Heart left ventricle (tissue), 16 donors: ENCODE measurements around the gene KSR2. TPM values are rescaled to one million over a fixed set of nuclear protein-coding genes. Genes with fewer than 3 reads are reported as not detected.
A peak's percentile ranks its signal among the peaks of the same experiment; 100 is the strongest.

ENCODE experiments used
- ATAC-seq, 4 donors: fragments of 200-7000 bp; cut with Tn5 transposase; one replicate each; pipeline ENCODE4 v1.9.1; 2020 to 2022; ENCODE audit warnings: moderate library complexity in 4 of 4, mild to moderate bottlenecking in 3 of 4, moderate number of reproducible peaks in 1 of 4
- DNase-seq, 5 donors: peaks; one replicate each; pipeline ENCODE4 v3.0.0-alpha.2; 2020
- H3K27ac ChIP-seq, 12 donors: fragments of 200-600 bp; sonication (generic) in 4 of 12; one replicate each; pipeline versions ENCODE4 v1.5.0 to v1.8.0; 2016 to 2022; ENCODE audit warnings: mild to moderate bottlenecking in 2 of 12
- H3K27me3 ChIP-seq, 9 donors: fragments of 200-600 bp; sonication (generic) in 2 of 9; one replicate each; pipeline versions ENCODE4 v1.5.1 to v1.8.0; 2016 to 2022; ENCODE audit warnings: mild to moderate bottlenecking in 3 of 9
- H3K36me3 ChIP-seq, 9 donors: fragments of 200-600 bp; sonication (generic) in 2 of 9; one replicate each; pipeline versions ENCODE4 v1.5.0 to v1.8.0; 2018 to 2022; ENCODE audit warnings: mild to moderate bottlenecking in 2 of 9
- H3K4me1 ChIP-seq, 12 donors: fragments of 200-600 bp; sonication (generic) in 4 of 12; one replicate each; pipeline versions ENCODE4 v1.5.0 to v1.8.0; 2016 to 2022; ENCODE audit warnings: mild to moderate bottlenecking in 3 of 12
- H3K4me3 ChIP-seq, 12 donors: fragments of 200-600 bp; sonication (generic) in 4 of 12; one replicate each; pipeline versions ENCODE4 v1.5.0 to v1.8.0; 2017 to 2022; ENCODE audit warnings: mild to moderate bottlenecking in 9 of 12, moderate library complexity in 4 of 12
- H3K9me3 ChIP-seq, 12 donors: fragments of 200-600 bp; sonication (generic) in 4 of 12; one replicate each; pipeline versions ENCODE4 v1.5.0 to v1.8.0; 2016 to 2022; ENCODE audit warnings: mild to moderate bottlenecking in 1 of 12
- POLR2A ChIP-seq, 2 donors: fragments of 450-650 bp; IDR thresholded peaks; one replicate each; pipeline ENCODE4 v1.6.1; 2017; ENCODE audit warnings: antibody characterized with exemption in 2 of 2, mild to moderate bottlenecking in 2 of 2, moderate library complexity in 2 of 2
- WGBS, 4 donors: extraction: QIAGEN DNeasy Blood & Tissue Kit in 2 of 4; methylation state at CpG; one replicate each; pipeline versions ENCODE4 v1.1.5 to v1.1.7; 2013 to 2018; 5-methylcytosine and 5-hydroxymethylcytosine counted together
- intact Hi-C, 10 donors: fragments of 100-400 bp; cut with DNase I; formaldehyde crosslinking; loops; one replicate each; pipeline versions ENCODE4 v1.11.1 to v1.14.2; 2022
- polyA plus RNA-seq, 2 donors: library from polyadenylated mRNA; stranded (reverse); fragments of 200-250 nt; gene quantifications; one replicate each; pipeline ENCODE4 v1.2.3, GENCODE V29; 2013
- total RNA-seq, 9 donors: library from RNA; depleted of rRNA in 2 of 9; stranded (reverse); fragments of >200 nt in 2 of 9; fragmentation: NEBNext Ultra II Directional in 3 of 9; extraction: Animal tissue kit (Norgen Biotek cat#: 25700) in 3 of 9; gene quantifications; one replicate each; pipeline versions ENCODE4 v1.1.0 to v1.2.4, GENCODE V29; 2016 to 2023
- TF ChIP-seq, protein P1 (sequence below), 12 donors: fragments of 200-600 bp; sonication (generic) in 4 of 12; IDR thresholded peaks; one replicate each; pipeline versions ENCODE4 v1.5.0 to v1.8.0; 2018 to 2022; ENCODE audit warnings: antibody characterized with exemption in 12 of 12, mild to moderate bottlenecking in 5 of 12
- donor health status: ischemic (EF 13 %, LVEDD 7.1; RV severe dilation, severe dysfunction).
- donor health status: healthy with polysubstance abuse.
- donor health status: DM: no; HTN: yes; CAD: no.
- donor health status: DM: no; HTN: no; CAD: no.
- donor health status: ischemic (EF 25% LVEDD 6.9; RV normal size, moderate dysfunction).
- donor health status: ischemic (EF 25% LVEDD 5.7; RV mildly dilated, moderate dysfunction).
- donor health status: healthy.
- donor health status: DM: yes; HTN: yes; CAD: no.
- donor health status: ischemic (EF 35%, LVEDD 5.7; RV mildly dilated, moderate dysfunction).
- donor health status: nonischemic (EF 11% LVEDD 7.7; RV severe dilation, severe dysfunction).
- donor health status: DM: yes; HTN: yes; CAD: no.
- donor health status: PGD.
- donor health status: ischemic (EF 29% LVEDD 5.4; RV normal size, mild dysfunction).
- donor health status: nonischemic (EF 23%, LVEDD 6.1; RV moderate dilation, normal function).

Gene KSR2
- total and polyA plus RNA-seq, 11 donors = under 0.01 to 0.02 (median 0.02) TPM; not detected in 8

DNA sequence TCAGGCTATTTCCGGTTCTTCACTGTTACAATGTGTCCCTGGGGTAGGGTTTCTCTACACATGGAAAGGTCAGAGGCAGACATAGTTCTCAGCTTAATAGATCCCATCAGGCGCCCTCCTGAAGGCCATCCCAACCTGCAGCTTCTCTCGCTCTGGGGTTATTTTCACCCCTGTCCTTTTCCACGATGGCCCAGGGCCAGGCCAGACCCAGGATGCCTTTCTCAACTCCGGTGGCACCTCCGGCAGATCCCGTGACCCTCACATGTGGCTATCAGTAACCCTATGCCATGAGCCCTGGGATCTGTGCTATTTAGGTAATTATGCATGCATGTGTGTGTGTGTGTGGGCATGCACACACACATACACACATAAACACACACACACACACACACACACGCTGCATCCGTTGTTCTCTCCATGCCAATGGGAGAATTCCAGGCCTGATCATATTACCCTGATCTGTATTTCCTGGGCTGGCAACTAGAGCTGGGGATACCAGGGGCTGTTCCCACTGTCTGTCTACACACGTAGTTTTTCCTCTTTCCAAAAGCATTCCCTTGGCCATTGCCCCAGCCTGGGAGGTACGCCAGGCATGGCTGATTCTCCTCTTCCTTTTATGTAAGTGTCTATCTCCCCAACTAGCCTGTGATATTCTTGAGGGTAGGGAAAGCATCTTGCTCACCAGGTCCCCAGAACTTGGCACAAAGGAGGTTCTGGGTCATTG, 556.2 kb downstream of the KSR2 start:
- ATAC-seq (peak; percentile 72 to 86 (median 75)), DNase-seq (peak in 4 of 5 donors; percentile 10 to 58 (median 32))
- TF ChIP-seq, protein P1, sequence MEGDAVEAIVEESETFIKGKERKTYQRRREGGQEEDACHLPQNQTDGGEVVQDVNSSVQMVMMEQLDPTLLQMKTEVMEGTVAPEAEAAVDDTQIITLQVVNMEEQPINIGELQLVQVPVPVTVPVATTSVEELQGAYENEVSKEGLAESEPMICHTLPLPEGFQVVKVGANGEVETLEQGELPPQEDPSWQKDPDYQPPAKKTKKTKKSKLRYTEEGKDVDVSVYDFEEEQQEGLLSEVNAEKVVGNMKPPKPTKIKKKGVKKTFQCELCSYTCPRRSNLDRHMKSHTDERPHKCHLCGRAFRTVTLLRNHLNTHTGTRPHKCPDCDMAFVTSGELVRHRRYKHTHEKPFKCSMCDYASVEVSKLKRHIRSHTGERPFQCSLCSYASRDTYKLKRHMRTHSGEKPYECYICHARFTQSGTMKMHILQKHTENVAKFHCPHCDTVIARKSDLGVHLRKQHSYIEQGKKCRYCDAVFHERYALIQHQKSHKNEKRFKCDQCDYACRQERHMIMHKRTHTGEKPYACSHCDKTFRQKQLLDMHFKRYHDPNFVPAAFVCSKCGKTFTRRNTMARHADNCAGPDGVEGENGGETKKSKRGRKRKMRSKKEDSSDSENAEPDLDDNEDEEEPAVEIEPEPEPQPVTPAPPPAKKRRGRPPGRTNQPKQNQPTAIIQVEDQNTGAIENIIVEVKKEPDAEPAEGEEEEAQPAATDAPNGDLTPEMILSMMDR (IDR thresholded peaks at IDR 0.05) = no peak
- no peak for TF ChIP-seq POLR2A (IDR thresholded peaks at IDR 0.05)
- Histone ChIP-seq H3K4me1 (peaks cover 0 to 9% (median 2%) of the 10 kb centered on the region in 12 donors), H3K9me3 (no peaks in the 10 kb centered on the region), H3K27me3 (no peaks in the 10 kb centered on the region), H3K27ac (peak overlapping the region in 1 of 12 donors; percentile 40), H3K36me3 (no peaks in the 10 kb centered on the region), H3K4me3 (no peak overlapping the region)
- 49 to 61% (median 58%) methylated on average over 11 of the region's 11 CpGs for WGBS, 4 donors
- intact Hi-C loops = no loop called here

DNA sequence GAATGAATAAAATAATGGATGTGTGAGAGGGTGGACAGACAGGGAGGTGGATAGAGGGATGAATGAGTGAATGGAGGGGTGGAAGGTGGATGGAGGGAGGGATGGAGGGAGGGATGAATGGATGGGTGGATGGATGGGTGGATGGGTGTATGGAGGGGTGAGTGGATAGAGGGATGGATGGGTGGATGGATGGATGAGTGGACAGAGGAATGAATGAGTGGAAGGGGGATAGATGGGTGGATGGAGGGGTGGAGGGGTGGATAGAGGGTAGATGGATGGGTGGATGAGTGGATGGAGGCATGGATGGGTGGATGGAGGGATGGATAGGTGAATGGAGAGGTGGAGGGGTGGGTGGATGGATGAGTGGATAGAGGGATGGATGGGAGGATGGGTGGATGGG, 559.5 kb downstream of the KSR2 start:
- TF ChIP-seq, protein P1 (IDR thresholded peaks at IDR 0.05) = no peak
- TF ChIP-seq POLR2A (IDR thresholded peaks at IDR 0.05) = no peak
- intact Hi-C loops = no loop called here
- ATAC-seq (no peak), DNase-seq (no peak)
- Histone ChIP-seq H3K4me3 (no peak overlapping the region), H3K27me3 (peaks cover 0 to 4% (median 0%) of the 10 kb centered on the region in 9 donors), H3K9me3 (no peaks in the 10 kb centered on the region), H3K4me1 (peaks cover 0 to 9% (median 2%) of the 10 kb centered on the region in 12 donors), H3K36me3 (no peaks in the 10 kb centered on the region), H3K27ac (no peak overlapping the region)

DNA sequence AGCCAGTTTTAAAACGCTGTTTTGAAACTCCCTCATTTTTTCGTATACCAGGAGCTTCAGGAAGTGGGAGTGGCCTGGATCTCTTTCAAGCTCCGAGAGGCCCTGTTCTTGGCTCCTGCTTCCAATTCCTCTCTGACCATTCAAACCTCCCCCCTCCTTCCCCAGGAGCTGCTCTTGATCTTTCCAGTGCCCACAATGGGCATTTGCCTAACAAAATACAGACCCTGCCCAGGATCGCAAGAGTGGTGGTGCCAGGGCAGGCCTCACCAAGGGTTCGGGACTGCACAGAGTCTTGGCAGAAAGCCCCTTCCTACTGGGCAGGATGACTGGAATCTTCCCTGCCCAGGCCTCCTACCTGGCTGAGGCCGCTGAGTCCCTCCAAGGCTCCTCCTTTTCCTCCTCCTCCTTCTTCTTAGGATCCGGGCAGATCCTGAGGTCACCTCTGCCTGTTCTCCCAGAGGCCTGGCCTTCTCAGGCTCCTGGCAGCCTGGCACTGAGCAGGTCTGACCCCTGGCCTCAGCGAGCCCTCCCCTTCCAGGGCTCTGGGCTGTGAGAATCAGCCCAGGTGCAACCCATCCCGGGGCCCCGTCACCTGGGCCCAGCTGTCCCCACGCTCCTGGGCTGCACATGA, 560.5 kb downstream of the KSR2 start:
- Histone ChIP-seq H3K27ac (no peak overlapping the region), H3K27me3 (peaks cover 0 to 4% (median 0%) of the 10 kb centered on the region in 9 donors), H3K4me1 (peaks cover 0 to 9% (median 2%) of the 10 kb centered on the region in 12 donors), H3K4me3 (no peak overlapping the region), H3K9me3 (peaks cover 0 to 6% (median 0%) of the 10 kb centered on the region in 12 donors), H3K36me3 (no peaks in the 10 kb centered on the region)
- ATAC-seq (peak in 3 of 4 donors; percentile 55 to 67 (median 62)), DNase-seq (peak in 4 of 5 donors; percentile 12 to 40 (median 26))
- no peak for TF ChIP-seq POLR2A (IDR thresholded peaks at IDR 0.05)
- TF ChIP-seq, protein P1 (IDR thresholded peaks at IDR 0.05) = no peak
- intact Hi-C loops = no loop called here
- 14 to 44% (median 38%) methylated on average over 7 to 11 of the region's 11 CpGs for WGBS, 4 donors

DNA sequence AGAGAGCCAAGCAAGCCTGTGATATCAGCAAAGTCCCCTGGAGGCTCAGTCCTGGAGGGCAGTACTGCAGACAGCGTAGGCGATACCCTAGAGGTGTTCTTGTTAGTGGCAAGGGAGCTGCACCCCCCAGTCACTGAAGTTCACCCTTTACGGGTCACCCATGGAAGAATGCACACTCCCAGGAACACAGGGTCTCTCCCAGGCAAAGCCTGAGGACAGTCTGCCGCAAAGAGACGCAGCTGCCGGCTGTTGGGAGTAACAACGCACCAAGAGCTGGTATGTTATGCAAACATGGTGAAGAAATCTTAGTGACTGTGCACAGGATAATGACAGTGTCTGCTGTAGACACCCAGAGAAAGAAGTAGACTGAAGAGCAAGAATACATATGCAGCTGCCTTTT, 563.9 kb downstream of the KSR2 start:
- no peak overlapping the region for H3K4me3 ChIP-seq
- DNase-seq (no peak), ATAC-seq (no peak)
- peaks cover 0 to 6% (median 0%) of the 10 kb centered on the region in 12 donors for H3K9me3 ChIP-seq
- peaks cover 0 to 9% (median 0%) of the 10 kb centered on the region in 12 donors for H3K4me1 ChIP-seq
- 69 to 76% (median 74%) methylated on average over 7 of the region's 7 CpGs for WGBS, 4 donors
- peaks cover 0 to 4% (median 0%) of the 10 kb centered on the region in 9 donors for H3K27me3 ChIP-seq
- no peak overlapping the region for H3K27ac ChIP-seq
- no peak for TF ChIP-seq POLR2A (IDR thresholded peaks at IDR 0.05)
- TF ChIP-seq, protein P1 (IDR thresholded peaks at IDR 0.05) = no peak
- intact Hi-C loops = no loop called here
- H3K36me3 ChIP-seq = no peaks in the 10 kb centered on the region
